Measurements from ENCODE around the gene GRID1.

GRCh38 chr10:85900487-85900886 lies 466.1 kb downstream of the GRID1 start:
- TF ChIP-seq POLR2AphosphoS5 (IDR thresholded peaks at IDR 0.05; ENCODE audit: borderline replicate concordance, low read depth, low read length) (no peak), EZH2 (IDR thresholded peaks at IDR 0.05) (no peak), FOXP2 (optimal IDR thresholded peaks at IDR 0.05; ENCODE audit: control extremely low read depth, extremely low read length, insufficient read depth) (no peak)
